KMS-11 (cell line): Measurements from ENCODE around the gene S100A1.
"Not testable (repeated sequence)": the region's sequence is repeated elsewhere in the genome, so short reads cannot be mapped to it uniquely, and the experiment has no call there.

Source experiments
- H2AFZ ChIP-seq: fragments of 200-600 bp; sonication (generic); 2 replicates; pipeline ENCODE4 v1.6.1; 2016; ENCODE audit warnings: antibody characterized with exemption, mixed run types, low read depth
- H3K27ac ChIP-seq: fragments of 200-600 bp; sonication (generic); 2 replicates; pipeline ENCODE4 v1.6.1; 2016; ENCODE audit warnings: mild to moderate bottlenecking, mixed run types
- H3K27me3 ChIP-seq: fragments of 200-600 bp; sonication (generic); 2 replicates; pipeline ENCODE4 v1.6.1; 2017; ENCODE audit warnings: mild to moderate bottlenecking, low read depth, mixed run types, moderate library complexity; ENCODE audit not compliant: insufficient read depth
- H3K36me3 ChIP-seq: fragments of 200-600 bp; sonication (generic); 2 replicates; pipeline ENCODE4 v1.6.1; 2017; ENCODE audit warnings: mild to moderate bottlenecking, mixed run types; ENCODE audit not compliant: insufficient read depth
- H3K4me1 ChIP-seq: fragments of 200-600 bp; sonication (generic); 2 replicates; pipeline ENCODE4 v1.6.1; 2016; ENCODE audit warnings: mild to moderate bottlenecking, low read depth, mixed run types; ENCODE audit not compliant: poor library complexity, severe bottlenecking
- H3K4me2 ChIP-seq: fragments of 200-600 bp; sonication (generic); 2 replicates; pipeline ENCODE4 v1.7.0; 2016; ENCODE audit warnings: mild to moderate bottlenecking, mixed run types
- H3K4me3 ChIP-seq: fragments of 200-600 bp; sonication (generic); IDR thresholded peaks from 2 replicates; pipeline ENCODE4 v1.6.1; 2017; ENCODE audit warnings: low read depth, low read length, mixed read lengths; ENCODE audit not compliant: insufficient read depth
- H3K79me2 ChIP-seq: fragments of 200-600 bp; sonication (generic); 2 replicates; pipeline ENCODE4 v1.6.1; 2016; ENCODE audit warnings: low read depth, mixed run types; ENCODE audit not compliant: insufficient read depth
- H3K9ac ChIP-seq: fragments of 200-600 bp; sonication (generic); 2 replicates; pipeline ENCODE4 v1.6.1; 2016; ENCODE audit warnings: mild to moderate bottlenecking, mixed run types
- H4K20me1 ChIP-seq: fragments of 200-600 bp; sonication (generic); 2 replicates; pipeline ENCODE4 v1.6.1; 2016; ENCODE audit warnings: mild to moderate bottlenecking, mixed run types; ENCODE audit not compliant: insufficient read depth
- TF ChIP-seq, protein P1 (sequence below): fragments of 200-600 bp; sonication (generic); conservative IDR thresholded peaks from 2 replicates; pipeline ENCODE4 v1.6.1; 2017; ENCODE audit warnings: low read depth, mild to moderate bottlenecking, antibody characterized with exemption, low read length, moderate library complexity, mixed read lengths

The S100A1 gene

DNA sequence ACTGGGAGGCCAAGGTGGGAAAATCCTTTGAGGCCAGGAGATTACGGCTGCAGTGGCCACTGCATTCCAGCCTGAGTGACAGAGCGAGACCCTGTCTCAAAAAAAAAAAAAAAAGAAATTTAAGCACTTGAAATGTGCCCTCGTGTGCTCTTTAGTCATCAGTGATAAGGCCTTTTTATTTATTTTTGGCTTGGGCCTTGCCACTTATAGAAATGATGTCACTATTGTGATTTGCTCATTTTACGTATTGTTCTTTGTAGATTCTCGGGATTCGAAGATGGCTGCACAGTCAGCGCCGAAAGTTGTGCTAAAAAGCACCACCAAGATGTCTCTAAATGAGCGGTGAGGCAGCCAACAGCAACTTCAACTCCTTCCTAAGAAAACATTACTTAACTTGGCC, 8.1 kb downstream of the S100A1 start:
- Histone ChIP-seq H4K20me1 (no peaks in the 10 kb centered on the region), H3K4me1 (peaks cover 31% of the 10 kb centered on the region), H3K36me3 (peaks cover 46% of the 10 kb centered on the region; the same call in 1 of the 2 replicates), H3K9ac (no peak overlapping the region), H3K4me3 (no peak overlapping the region), H3K27ac (no peak overlapping the region; the same call in 1 of the 2 replicates), H2AFZ (no peak overlapping the region), H3K27me3 (no peaks in the 10 kb centered on the region), H3K79me2 (peaks cover 59% of the 10 kb centered on the region), H3K4me2 (no peak overlapping the region)
- TF ChIP-seq, protein P1, sequence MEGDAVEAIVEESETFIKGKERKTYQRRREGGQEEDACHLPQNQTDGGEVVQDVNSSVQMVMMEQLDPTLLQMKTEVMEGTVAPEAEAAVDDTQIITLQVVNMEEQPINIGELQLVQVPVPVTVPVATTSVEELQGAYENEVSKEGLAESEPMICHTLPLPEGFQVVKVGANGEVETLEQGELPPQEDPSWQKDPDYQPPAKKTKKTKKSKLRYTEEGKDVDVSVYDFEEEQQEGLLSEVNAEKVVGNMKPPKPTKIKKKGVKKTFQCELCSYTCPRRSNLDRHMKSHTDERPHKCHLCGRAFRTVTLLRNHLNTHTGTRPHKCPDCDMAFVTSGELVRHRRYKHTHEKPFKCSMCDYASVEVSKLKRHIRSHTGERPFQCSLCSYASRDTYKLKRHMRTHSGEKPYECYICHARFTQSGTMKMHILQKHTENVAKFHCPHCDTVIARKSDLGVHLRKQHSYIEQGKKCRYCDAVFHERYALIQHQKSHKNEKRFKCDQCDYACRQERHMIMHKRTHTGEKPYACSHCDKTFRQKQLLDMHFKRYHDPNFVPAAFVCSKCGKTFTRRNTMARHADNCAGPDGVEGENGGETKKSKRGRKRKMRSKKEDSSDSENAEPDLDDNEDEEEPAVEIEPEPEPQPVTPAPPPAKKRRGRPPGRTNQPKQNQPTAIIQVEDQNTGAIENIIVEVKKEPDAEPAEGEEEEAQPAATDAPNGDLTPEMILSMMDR: no peak

DNA sequence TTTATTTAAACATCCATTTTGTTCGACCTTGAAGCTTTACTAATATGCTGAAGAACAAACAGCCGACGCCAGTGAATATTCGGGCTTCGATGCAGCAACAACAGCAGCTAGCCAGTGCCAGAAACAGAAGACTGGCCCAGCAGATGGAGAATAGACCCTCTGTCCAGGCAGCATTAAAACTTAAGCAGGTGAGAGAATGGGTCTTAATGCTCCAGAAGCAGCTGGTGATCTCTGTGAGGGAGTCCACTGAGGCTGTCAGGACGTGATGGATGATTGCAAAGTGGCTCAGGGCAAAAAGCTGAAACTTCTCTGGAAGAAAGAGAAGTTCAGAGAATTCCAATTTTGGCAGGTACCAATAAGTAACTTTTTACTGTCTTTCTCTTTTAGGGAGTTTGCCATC, 10.0 kb downstream of the S100A1 start:
- TF ChIP-seq, protein P1: no peak
- Histone ChIP-seq H3K36me3 (peaks cover 64% of the 10 kb centered on the region; the same call in 1 of the 2 replicates), H3K4me2 (no peak overlapping the region), H3K4me3 (no peak overlapping the region), H3K4me1 (peaks cover 27% of the 10 kb centered on the region), H3K27ac (no peak overlapping the region), H3K9ac (no peak overlapping the region), H2AFZ (no peak overlapping the region), H3K79me2 (peaks cover 59% of the 10 kb centered on the region), H3K27me3 (no peaks in the 10 kb centered on the region), H4K20me1 (no peaks in the 10 kb centered on the region)

DNA sequence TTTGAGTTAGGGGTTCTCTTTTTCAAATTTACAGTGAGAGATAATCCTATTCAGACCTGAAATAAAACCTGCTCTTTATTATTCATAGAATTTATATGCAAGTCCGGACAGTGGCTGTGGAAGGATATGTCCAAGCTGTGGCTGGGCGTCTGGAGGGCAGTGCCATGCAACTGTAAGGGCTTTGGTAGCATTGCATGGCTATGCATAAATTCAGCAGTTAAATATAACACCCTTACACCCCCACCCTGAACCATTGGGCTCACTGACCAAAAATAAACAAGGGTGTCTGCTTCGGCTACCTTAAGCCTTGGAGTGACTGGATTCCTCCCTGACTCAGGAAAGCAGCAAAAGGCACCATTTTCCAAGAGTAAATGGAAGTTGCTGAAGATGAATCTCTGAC, 11.0 kb downstream of the S100A1 start:
- H3K36me3 ChIP-seq: peaks cover 72% of the 10 kb centered on the region; the same call in 1 of the 2 replicates
- H3K4me1 ChIP-seq: peaks cover 24% of the 10 kb centered on the region
- H4K20me1 ChIP-seq: no peaks in the 10 kb centered on the region
- H3K9ac ChIP-seq: no peak overlapping the region
- TF ChIP-seq, protein P1: no peak
- H3K27me3 ChIP-seq: no peaks in the 10 kb centered on the region
- no peak overlapping the region for H3K27ac ChIP-seq
- H2AFZ ChIP-seq: no peak overlapping the region
- H3K79me2 ChIP-seq: peaks cover 57% of the 10 kb centered on the region
- no peak overlapping the region for H3K4me3 ChIP-seq
- H3K4me2 ChIP-seq: no peak overlapping the region

DNA sequence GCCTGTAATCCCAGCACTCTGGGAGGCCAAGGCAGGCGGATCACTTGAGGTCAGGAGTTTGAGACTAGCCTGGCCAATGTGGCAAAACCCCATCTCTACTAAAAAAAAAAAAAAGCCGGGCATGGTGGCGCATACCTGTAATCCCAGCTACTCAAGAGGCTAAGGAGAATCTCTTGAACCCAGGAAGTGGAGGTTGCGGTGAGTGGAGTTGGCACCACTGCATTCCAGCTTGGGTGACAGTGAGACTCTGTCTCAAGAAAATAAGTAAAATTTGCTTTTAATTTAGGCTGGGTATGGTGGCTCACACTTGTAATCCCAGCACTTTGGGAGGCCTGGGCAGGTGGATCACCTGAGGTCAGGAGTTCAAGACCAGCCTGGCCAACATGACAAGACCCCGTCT, 12.0 kb downstream of the S100A1 start:
- not testable (repeated sequence) for H3K4me2 ChIP-seq, H3K27me3 ChIP-seq, H4K20me1 ChIP-seq, H3K4me3 ChIP-seq, H2AFZ ChIP-seq, H3K27ac ChIP-seq, H3K9ac ChIP-seq
- peaks cover 20% of the 10 kb centered on the region for H3K4me1 ChIP-seq
- peaks cover 48% of the 10 kb centered on the region for H3K79me2 ChIP-seq
- H3K36me3 ChIP-seq: peaks cover 80% of the 10 kb centered on the region; the same call in 1 of the 2 replicates

DNA sequence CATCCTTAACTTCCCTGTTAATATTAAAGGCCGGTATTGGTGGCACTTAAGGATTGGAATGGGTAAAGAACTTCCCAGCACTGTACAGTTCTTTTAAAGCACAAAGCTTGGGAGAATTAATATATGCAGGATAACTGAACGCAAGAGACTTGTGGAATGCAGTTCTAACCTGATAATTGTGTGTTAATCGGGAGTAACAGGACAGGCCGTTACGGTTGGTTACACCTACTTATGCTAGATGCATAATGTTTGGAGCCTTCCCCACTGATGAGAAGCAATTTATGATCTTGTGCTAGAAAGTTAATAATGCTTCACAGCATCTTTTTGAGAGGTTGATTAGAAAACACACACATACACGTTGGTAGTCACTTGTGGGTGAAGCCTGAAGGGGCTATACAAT, 12.6 kb downstream of the S100A1 start:
- Histone ChIP-seq H2AFZ (no peak overlapping the region), H3K36me3 (peaks cover 84% of the 10 kb centered on the region), H3K4me1 (peaks cover 13% of the 10 kb centered on the region), H3K27me3 (no peaks in the 10 kb centered on the region), H3K27ac (no peak overlapping the region), H3K4me2 (no peak overlapping the region), H4K20me1 (no peaks in the 10 kb centered on the region), H3K79me2 (peaks cover 41% of the 10 kb centered on the region), H3K4me3 (no peak overlapping the region), H3K9ac (no peak overlapping the region)
- TF ChIP-seq, protein P1: no peak
